Amniotic epithelial cell (primary cell): ENCODE results near the gene SCN2A.

Experiments
- DNase-seq: peaks from one replicate; pipeline ENCODE4 v3.0.0-alpha.2; 2010; ENCODE audit warnings: low read depth

The SCN2A gene

DNA sequence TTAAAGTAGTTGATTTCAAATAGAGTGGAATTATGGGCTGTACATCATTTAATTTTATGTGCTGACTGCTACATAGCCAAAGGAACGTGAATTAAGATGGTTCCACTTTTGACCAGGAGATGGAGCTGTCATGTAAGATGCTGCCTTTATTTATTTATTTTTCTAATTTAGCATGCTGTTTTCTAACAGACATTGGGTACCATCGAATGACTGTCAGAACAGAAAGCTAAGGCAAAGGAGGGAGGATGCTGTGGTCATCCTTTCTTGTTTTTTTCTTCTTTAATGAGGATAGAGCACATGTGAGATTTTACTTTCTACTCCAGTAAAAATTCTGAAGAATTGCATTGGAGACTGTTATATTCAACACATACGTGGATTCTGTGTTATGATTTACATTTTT is at the start of gene SCN2A:
Gene SCN2A (plus strand): TSS at position 185 of the 400 bp plus-strand sequence. CDS start 56,410 bp downstream, outside the sequence.
- DNase-seq: peak; percentile 64

DNA sequence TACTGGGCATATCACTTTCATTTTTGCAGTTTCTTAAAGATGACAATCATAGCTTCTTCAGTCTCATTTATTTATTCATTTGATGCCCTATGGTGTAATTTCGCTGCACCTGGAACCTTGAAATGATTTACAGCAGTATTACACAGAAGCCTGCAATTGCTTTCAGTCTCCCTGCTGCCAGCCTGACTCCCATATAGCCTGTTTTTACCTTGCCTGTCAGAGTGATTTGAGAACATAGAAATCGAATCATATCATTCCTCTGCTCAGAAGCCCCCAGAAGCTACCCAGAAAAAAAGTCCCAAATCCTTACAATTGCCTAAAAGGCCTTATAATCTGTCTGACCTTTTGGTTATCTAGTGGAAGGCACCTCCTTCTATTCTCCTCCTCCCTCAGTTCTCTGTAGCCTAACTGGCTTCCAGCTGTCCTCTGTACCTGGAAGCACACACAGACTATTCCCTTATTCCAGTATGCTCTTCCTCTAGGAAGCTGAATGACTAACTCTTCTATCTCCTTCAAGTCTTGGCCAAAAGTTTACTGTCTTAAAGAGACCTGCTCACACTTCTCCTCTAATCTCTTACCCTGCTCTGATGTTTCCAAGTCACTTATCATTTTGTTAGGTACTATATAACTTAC is 48.0 kb upstream of the SCN2A start:
- no peak for DNase-seq

DNA sequence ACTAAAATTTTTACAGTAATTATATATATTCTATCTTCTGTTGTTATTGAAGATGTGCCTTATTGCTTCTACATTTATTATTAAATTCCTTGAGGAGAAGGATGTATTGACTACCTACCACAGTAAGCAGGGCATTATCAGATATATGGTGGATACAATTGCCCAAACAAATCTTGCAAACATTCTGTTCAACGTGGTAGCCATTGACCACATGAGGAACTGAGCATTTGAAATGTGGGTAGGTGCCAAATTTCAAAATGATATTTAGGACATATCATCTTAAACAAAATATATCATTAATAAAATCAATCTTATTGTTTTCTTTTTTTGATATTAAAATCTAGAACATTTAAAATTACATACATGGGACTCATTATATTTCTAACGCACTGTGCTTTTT is 46.5 kb upstream of the SCN2A start:
- no peak for DNase-seq

DNA sequence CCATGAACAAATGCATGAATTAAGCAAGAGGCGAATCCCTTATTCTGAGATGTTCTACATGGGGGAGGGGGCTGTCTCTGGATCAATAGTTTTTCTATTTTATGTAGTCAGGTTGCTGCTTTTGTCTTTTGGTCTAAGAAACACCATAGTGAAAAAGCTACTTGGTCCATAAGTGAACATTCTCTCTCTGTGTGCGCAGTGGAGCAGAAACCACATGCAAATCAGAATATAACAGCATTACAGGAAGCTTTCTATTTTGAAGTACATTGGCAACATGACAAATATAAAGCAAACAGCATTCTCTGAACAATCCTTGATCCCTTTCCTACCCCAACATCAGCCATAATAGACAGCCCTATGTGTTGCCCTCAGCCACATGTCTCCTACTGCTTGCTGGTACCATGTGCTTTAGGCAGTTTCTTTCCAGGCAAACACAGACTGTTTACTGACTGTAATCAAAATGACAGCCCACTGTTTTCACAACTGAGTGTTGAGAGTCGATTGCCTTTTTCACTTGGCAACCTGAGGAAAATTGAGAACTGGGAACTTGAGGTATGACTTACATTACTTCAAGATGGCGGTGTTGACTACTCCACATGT is 45.9 kb upstream of the SCN2A start:
- no peak for DNase-seq

DNA sequence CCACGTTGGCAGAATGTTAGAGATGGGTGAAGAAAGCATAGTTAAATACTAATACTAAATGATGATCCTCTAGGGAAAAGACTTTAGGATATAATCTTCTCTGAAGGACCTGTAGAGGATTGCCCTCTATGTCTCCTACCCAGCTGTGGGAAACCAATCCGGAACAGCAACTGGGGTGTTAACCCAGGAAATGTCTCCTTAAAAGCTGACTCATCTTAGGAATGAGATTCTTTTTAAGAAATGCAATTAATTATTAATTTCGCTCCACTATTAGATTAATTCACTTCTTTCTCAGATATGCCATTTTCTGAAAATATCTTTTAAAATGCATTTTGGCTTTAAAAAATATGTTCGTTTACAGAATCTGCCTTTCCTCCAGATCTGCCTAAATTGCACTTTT is 42.8 kb upstream of the SCN2A start:
- no peak for DNase-seq

DNA sequence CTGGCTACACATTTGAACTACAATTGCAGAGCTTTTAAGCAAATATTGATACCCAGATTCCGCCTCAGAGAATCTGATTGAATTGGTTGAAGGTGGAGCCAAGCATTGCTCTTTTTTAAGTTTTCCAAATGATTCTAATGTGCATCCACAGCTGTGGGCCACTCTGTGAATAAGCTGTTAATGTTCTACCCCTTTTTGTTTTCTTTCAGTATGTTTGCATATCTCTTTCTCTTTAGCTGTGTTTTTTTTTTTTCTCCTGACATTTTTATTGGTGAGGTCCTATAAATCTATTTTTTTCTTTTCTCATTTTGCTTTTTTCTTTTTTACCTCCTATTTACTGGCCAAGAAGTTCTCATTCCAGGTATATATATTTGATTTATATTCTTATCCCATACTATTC is 41.9 kb upstream of the SCN2A start:
- DNase-seq: no peak

DNA sequence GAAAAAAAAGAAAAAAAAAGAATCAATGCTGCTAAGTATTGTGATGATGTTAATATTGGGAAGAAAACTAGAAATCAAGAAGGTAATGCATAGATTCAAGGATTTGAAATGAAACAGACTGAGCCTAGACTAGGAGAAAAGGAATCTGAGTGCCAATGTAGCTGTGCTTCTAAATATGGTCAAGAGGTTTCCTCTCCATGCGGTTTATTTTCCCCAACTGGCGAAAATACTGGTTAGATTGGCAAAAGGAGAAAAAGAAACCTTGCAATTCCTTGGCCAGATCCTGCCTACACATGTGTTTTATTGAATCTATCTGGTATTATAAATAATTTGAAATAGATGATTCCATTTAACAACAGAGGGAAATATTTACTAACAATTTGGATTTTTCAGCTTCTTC is 41.0 kb upstream of the SCN2A start:
- DNase-seq: no peak

DNA sequence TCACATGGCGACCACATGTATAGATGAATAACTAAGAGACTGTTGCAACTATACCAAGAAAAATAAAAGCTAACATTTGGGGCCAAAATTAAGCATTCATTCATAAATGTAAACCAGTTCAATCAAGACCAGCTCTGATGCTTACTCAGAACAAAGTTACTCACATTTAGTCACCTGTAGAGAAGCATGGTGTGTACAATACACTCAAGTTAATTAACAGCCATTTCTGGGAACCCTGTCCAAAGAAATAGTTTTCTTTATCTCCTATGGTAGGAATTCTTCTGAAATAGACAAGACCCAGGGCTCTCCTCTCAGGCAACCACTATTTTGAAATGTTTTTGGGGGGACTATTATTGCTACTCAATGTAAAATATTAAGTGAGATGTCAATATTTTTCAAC is 37.0 kb upstream of the SCN2A start:
- DNase-seq: no peak

DNA sequence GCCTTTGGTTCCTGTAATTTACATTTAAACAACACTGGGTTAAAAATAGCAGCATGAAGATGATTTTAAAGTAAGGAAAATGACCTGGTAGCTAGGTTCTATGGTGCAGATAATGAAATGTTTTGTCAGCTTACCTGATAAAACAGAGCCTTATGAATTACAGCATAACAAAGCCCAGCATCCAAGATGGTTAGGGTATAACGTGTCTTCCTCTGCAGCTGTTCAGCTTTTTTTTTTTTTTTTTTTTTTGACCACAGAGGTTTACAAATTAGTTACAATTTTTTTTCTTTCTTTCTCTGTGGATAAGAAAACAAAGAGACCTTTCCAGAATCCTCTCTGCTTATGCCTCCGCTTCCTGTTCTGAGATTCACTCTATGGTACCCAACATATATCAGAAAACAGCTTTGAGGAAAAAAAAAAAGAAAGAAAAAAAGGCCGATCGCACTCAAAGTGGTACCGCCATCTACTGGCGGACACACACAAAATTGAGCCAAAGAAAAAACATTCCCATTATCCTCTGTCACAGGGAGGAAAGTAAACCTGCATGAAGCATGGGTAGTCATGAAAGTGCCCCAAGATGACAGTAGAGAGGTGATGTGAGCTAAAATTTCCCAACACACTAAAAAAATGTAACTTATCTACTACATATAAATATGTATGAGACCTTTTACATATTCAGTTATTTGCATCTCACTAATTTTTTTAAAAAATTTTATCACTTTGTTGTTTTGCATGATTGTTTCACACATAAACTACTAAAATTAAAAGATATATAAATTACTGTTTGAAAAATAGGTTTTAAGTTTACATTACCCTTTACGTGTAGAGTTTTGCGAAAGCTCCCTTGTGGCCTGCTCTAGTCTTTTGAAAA is 35.3 kb upstream of the SCN2A start, which contains the start of gene SCN3A:
Gene SCN3A (minus strand): TSS at position 362 of the 871 bp plus-strand sequence. CDS start 27,656 bp downstream, outside the sequence.
- DNase-seq: peak; percentile 33

DNA sequence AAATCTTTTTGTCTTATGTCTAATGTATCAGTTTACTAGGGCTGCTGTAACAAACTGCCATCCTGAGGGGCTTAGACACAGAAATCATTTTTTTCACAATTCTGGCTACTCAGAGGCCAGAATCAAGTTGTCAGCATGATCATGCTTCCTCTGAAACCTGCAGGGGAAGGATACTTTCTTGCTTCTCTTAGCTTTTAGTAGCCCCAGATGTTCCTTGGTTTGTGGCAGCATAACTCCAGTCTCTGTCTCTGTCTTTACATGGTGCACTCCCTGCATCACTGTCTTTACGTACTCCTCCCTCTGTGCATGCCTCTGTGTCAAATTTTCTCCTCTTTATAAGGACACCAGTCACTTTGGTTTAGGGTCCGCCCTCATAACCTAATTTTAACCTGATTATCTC is 33.3 kb upstream of the SCN2A start:
- no peak for DNase-seq

DNA sequence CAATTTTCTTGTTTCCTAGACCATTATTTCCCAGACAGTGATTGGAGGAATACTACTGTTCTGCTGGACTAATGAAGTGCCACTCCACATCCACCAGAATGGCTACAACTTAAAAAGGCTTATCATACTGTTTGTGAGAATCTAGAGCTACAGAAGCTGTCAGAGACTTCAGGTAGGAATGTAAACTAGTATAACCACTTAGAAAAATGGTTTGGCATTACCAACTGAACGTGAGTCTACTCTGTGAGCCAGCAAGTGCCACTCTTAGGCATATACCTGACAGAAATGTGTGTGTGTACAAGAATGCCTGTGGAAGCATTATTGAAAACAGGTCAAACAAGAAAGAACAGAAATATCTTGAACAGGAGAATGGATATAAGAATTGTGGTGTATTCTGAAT is 31.1 kb upstream of the SCN2A start:
- DNase-seq: no peak

DNA sequence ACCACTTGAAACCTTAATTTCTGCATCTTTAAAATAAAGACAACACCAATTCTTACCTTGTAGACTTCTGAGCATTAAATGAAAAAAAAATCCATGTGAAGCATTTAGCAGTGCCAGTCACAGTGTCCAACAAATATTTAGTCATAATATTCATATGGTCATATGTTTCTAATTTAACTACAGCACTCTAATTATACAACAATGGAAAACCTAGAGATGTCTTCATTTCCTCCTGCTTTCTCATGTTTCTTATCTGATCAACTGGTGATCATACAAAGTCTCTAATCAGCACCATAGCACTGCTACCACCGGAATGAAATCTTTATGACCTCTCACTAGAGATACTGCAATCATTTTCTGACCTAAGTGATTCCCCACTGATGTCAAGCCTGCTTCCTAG is 25.1 kb upstream of the SCN2A start:
- DNase-seq: no peak

DNA sequence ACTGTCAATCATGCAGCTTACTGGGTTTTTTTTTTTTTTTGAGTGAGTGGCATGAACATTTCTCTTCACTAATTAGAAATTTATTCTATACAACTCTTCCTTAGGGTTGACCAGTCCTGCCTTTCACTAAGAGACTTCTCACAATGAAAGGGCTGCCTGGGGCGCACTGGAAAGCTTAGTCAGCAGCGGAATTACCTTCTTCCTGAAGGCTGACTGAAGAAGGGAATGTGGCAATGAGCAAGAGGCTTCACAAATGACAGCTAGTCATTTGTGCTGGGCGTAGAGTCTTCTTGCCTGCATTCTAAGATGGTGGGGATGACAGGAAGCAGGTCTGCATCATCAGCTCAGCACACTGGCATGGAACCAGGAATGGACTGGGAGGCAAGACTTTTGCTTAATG is 19.7 kb upstream of the SCN2A start:
- DNase-seq: peak; percentile 1

DNA sequence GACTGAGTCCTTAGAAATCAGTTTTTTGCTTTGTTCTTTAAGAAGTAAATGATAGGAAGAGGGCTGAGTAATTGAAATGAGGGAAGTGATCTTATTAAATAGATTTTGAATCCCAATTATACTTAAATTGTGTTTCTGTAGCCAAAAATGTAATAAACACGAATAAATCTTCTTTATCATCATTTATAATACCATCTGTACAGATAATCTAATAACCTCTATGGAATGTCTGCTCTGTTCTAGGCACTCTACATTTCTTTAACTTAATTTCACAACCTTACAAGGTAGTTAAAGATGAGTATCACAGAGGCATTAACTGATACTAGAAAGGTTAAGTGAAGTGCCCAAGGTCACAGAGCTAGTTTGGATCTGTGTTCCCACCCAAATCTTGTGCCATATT is 14.3 kb upstream of the SCN2A start:
- no peak for DNase-seq

DNA sequence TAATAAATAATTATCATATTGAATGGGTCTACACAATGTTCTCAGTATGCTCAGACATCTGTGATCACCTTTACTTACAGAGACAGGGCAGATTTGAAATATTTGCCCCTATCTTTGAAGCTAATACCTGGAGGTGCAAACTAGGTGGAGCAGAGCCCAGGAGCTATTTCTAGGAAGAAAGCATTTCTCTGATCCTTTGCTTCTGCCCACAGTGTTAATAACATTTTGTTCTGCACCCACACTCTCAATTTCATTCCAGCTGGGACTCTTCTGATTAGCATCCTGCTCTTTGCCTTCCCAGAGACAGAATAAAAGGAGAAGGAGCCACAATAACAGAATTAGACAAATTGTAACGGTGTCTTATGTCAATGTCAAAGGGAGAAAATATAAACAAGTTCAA is 11.6 kb upstream of the SCN2A start:
- no peak for DNase-seq

DNA sequence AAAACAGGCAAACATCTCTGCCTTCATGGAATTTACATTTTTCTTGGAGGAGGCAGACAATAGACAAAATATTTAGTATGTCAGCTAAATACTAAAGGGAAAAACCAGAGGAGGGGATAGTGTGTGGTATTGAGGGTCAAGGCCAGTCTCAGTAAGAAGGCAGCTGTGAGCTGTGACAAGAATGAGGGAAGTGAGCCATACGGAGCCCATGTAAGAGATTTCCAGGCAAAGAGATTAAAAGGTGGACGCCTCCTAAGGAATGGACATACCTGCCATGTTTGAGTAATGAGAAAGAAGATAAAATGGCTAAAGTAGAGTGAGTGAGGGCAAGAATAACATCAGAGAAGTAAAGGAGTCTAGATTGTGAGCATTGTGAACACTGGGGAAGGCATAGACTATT is 2.2 kb upstream of the SCN2A start:
- DNase-seq: no peak

DNA sequence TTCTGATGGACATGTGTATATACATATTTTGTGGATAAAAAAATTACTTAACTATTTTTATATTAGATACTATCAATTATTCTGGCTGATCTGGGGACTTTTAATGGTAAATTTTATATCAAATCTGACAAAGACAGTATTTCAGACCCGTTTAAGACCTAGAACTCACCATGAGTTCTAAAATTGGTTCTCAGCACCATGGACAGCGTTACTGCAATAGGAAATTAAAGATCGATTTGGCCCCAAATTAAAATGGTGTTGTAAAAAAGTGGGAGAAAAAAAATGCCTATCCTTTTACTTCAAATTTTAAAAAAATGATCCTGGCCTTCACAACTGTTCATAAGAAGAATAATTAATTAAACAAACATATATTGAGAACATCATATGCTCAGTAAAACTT is 919 bp upstream of the SCN2A start:
- DNase-seq: peak; percentile 9

DNA sequence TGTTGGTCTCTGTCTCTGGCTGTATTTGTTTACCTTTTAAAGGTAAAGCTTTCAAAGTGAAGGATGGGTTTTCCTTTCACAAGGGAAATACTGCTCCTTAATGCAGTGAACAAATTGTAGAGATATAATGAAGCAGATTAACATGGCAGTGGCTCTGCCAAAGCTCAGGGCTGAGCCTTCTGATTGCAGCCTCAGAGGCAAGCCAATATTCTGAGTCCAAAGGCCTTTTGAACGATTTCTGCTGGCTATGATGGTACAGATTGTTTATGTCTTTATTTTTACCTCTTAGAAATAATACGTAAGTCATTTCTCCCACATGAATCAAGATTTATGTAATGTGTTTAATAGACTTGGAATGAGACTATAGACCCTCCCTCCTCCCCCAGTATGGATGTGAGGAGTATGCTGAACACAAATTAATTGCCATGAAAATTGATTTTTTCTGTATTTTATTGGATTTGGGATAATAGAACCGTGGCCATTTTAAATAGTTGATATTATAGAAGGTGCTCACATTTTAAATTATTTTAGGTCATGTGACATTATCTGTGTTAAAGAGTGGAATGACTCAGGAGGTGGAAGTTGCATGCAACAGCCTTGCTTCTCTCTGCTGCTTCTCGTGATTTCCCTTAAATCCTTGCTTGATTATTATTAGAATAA is 772 bp downstream of the SCN2A start:
- DNase-seq: no peak

DNA sequence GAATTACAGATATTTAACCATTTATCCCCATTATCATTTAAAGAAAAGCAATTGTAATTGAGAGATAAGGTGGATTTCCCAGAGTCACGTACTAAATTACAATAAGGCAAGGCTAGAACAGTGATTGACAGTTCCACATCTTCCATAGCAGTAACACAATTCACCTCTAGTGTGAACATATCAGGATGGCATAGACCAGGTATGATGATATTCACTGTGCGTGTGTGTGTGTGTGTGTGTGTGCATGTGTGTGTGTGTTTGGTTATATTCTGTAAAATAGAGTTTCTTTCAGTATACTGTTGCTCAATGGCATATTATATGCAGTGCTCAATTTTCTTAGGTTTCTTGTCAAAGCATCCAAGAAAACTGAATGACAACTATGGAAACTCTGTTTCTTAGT is 1.7 kb downstream of the SCN2A start:
- no peak for DNase-seq

DNA sequence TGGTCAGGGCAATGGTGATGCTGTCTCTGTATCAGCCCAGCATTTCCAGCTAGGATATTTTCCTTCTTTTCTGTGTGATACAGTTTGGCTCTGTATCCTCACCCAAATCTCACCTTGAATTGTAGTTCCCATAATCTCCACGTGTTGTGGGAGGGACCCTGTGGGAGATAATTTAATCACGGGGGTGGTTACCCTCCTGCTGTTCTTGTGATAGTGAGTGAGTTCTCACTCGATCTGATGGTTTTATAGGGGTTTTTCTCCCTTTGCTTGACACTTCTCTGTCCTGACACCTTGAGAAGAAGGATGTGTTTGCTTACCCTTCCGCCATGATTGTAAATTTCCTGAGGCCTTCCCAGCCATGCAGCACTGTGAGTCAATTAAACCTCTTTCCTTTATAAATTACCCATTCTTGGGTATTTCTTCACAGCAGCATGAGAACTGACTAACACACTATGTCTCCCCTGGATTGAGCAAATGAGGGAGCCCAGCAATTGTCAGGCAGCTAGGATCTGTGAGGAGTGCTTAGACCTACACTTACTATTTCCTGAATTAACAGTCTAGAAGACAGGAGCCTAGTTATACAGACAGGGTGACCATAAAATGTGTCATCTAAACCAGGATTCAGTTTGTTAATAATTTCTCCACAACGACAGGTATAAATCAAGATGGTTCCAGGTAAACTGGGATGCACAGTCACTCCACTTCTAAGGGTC is 6.0 kb downstream of the SCN2A start:
- no peak for DNase-seq

DNA sequence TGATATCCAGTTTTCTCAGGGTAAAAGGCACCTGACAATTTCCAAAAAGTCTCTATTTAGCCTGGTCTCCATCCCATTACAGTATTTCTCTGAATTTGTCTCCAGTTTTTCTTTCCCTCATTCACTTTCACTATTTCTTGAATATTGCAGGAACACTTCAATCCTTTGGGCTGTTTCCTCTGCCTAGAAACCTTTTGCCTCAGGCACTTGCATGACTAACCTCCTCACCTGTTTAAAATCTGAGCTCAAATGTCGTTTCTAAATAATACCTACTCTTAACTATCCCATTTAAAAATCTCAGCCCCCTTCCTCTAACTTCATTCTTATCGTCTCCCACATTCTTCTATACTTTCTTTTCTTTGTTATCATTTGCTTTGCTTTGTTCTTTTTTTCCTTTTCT is 9.0 kb downstream of the SCN2A start:
- DNase-seq: no peak

DNA sequence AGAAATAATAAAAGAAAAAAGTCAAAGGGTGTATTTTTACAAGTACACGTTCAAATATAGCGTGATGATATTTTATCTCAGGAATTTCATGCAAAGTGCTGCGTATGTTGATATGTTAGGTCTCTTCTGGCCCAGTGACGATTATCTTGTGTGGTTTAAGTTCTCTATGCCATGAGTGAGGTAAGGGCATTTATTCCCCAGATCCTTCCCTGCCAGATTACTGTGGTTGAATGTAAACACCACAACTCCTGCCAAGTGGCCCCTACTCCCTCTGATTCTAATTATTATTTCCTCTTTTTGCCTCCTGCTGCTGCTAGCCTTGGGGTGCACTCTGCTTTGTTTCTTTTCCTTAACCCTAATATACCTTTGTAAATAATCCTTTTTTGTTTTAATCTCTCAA is 12.2 kb downstream of the SCN2A start:
- DNase-seq: no peak
